ENCODE results near the gene SCRN3.

- TF ChIP-seq EP300 (IDR thresholded peaks at IDR 0.05; ENCODE audit: borderline replicate concordance) (no peak), TEAD4 (IDR thresholded peaks at IDR 0.05) (no peak), MAX (IDR thresholded peaks at IDR 0.05) (no peak), YY1 (IDR thresholded peaks at IDR 0.05; ENCODE audit: low read depth) (no peak), FOXM1 (IDR thresholded peaks at IDR 0.05; ENCODE audit: borderline replicate concordance, low read depth) (no peak), ZBTB7A (IDR thresholded peaks at IDR 0.05; ENCODE audit: low read depth) (no peak; the same call in 1 of the 2 replicates), REST (IDR thresholded peaks at IDR 0.05; ENCODE audit: low read depth) (no peak), TAF1 (IDR thresholded peaks at IDR 0.05; ENCODE audit: low read depth) (no peak), CEBPB (IDR thresholded peaks at IDR 0.05) (no peak), RAD21 (IDR thresholded peaks at IDR 0.05; ENCODE audit: low read depth) (no peak), USF1 (IDR thresholded peaks at IDR 0.05) (no peak), NFIC (IDR thresholded peaks at IDR 0.05) (0 out of 2 replicates have a peak, but pooled peaks have one; percentile 4), EGR1 (IDR thresholded peaks at IDR 0.05) (no peak)
These were observed 570 bp downstream of the SCRN3 start for GRCh38 chr2:174395969-174396630.
